Liver (tissue), 9 donors: ENCODE results near the gene GNB1L. TPM values are rescaled to one million over a fixed set of nuclear protein-coding genes. Genes with fewer than 3 reads are reported as not detected.

Experiments
- DNase-seq: peaks from one replicate; pipeline ENCODE4 v3.0.0-alpha.2; 2017; ENCODE audit warnings: low spot score
- H3K27ac ChIP-seq, 2 donors: one replicate each; pipeline ENCODE4 v1.7.0; 2013; ENCODE audit warnings: inconsistent platforms in 2 of 2, low read length in 2 of 2, control low read depth in 1 of 2, low read depth in 1 of 2, mild to moderate bottlenecking in 1 of 2
- H3K27me3 ChIP-seq, 4 donors: one replicate each; pipeline versions ENCODE4 v1.6.1 to v1.7.0; 2013; ENCODE audit warnings: low read length in 3 of 4, inconsistent platforms in 1 of 4, mild to moderate bottlenecking in 1 of 4, moderate library complexity in 1 of 4; ENCODE audit not compliant: control insufficient read depth in 4 of 4, insufficient read depth in 4 of 4
- H3K36me3 ChIP-seq, 4 donors: one replicate each; pipeline versions ENCODE4 v1.6.1 to v1.7.0; 2013; ENCODE audit warnings: low read length in 3 of 4, mild to moderate bottlenecking in 3 of 4, low read depth in 1 of 4, moderate library complexity in 1 of 4; ENCODE audit not compliant: control insufficient read depth in 4 of 4, insufficient read depth in 3 of 4
- H3K4me1 ChIP-seq, 4 donors: one replicate each; pipeline versions ENCODE4 v1.6.1 to v1.7.0; 2013; ENCODE audit warnings: low read length in 3 of 4, mild to moderate bottlenecking in 3 of 4, moderate library complexity in 1 of 4; ENCODE audit not compliant: control insufficient read depth in 4 of 4, insufficient read depth in 4 of 4
- H3K4me3 ChIP-seq, 3 donors: one replicate each; pipeline versions ENCODE4 v1.6.1 to v1.7.0; 2013; ENCODE audit warnings: low read length in 3 of 3, control low read depth in 1 of 3, low read depth in 1 of 3, mild to moderate bottlenecking in 1 of 3
- H3K9ac ChIP-seq, 2 donors: one replicate each; pipeline ENCODE4 v1.7.0; 2013; ENCODE audit warnings: low read length in 2 of 2, mild to moderate bottlenecking in 2 of 2, moderate library complexity in 2 of 2, control low read depth in 1 of 2, low read depth in 1 of 2
- H3K9me3 ChIP-seq, 4 donors: one replicate each; pipeline versions ENCODE4 v1.6.1 to v1.7.0; 2013; ENCODE audit warnings: low read length in 3 of 4; ENCODE audit not compliant: control insufficient read depth in 4 of 4
- ATF3 ChIP-seq: IDR thresholded peaks from 2 replicates; pipeline ENCODE4 v1.6.1; 2016; ENCODE audit warnings: antibody characterized with exemption
- CTCF ChIP-seq: fragments of 150-350 bp; IDR thresholded peaks from 2 replicates; pipeline ENCODE4 v1.5.1; 2017; ENCODE audit warnings: improper control_type of control experiment, low read depth, low read length; ENCODE audit not compliant: missing input control
- EGR1 ChIP-seq, 2 donors: IDR thresholded peaks; 2 replicates each; pipeline ENCODE4 v1.6.1; 2016 to 2018; ENCODE audit warnings: antibody characterized with exemption in 2 of 2, low read depth in 2 of 2
- FOXA1 ChIP-seq: IDR thresholded peaks from 2 replicates; pipeline ENCODE4 v1.6.1; 2016; ENCODE audit warnings: antibody characterized with exemption
- FOXA2 ChIP-seq: IDR thresholded peaks from 2 replicates; pipeline ENCODE4 v1.6.1; 2016; ENCODE audit warnings: antibody characterized with exemption
- GABPA ChIP-seq, 2 donors: IDR thresholded peaks in 1 of 2; conservative IDR thresholded peaks in 1 of 2; 2 replicates each; pipeline ENCODE4 v1.6.1; 2016; ENCODE audit warnings: antibody characterized with exemption in 2 of 2, mild to moderate bottlenecking in 1 of 2, moderate library complexity in 1 of 2
- HNF4G ChIP-seq: IDR thresholded peaks from 2 replicates; pipeline ENCODE4 v1.6.1; 2016; ENCODE audit warnings: antibody characterized with exemption
- JUND ChIP-seq, 2 donors: IDR thresholded peaks; 2 replicates each; pipeline ENCODE4 v1.6.1; 2016; ENCODE audit warnings: antibody characterized with exemption in 2 of 2
- MAX ChIP-seq: IDR thresholded peaks from 2 replicates; pipeline ENCODE4 v1.6.1; 2016; ENCODE audit warnings: antibody characterized with exemption
- RAD21 ChIP-seq, 2 donors: IDR thresholded peaks; 2 replicates each; pipeline ENCODE4 v1.6.1; 2016; ENCODE audit warnings: antibody characterized with exemption in 2 of 2, mild to moderate bottlenecking in 2 of 2
- REST ChIP-seq: IDR thresholded peaks from 2 replicates; pipeline ENCODE4 v1.6.1; 2016; ENCODE audit warnings: antibody characterized with exemption, mild to moderate bottlenecking
- RXRA ChIP-seq, 2 donors: IDR thresholded peaks; 2 replicates each; pipeline ENCODE4 v1.6.1; 2017 to 2018; ENCODE audit warnings: antibody characterized with exemption in 2 of 2, mild to moderate bottlenecking in 1 of 2
- SP1 ChIP-seq: IDR thresholded peaks from 2 replicates; pipeline ENCODE4 v1.6.1; 2018; ENCODE audit warnings: antibody characterized with exemption, mild to moderate bottlenecking
- TAF1 ChIP-seq: conservative IDR thresholded peaks from 2 replicates; pipeline ENCODE4 v1.6.1; 2016; ENCODE audit warnings: antibody characterized with exemption, mild to moderate bottlenecking
- YY1 ChIP-seq: IDR thresholded peaks from 2 replicates; pipeline ENCODE4 v1.6.1; 2016; ENCODE audit warnings: antibody characterized with exemption, mild to moderate bottlenecking
- ZBTB33 ChIP-seq: IDR thresholded peaks from 2 replicates; pipeline ENCODE4 v1.6.1; 2016; ENCODE audit warnings: antibody characterized with exemption
- WGBS: extraction: QIAGEN DNeasy Blood & Tissue Kit; methylation state at CpG from one replicate; pipeline ENCODE4 v1.1.7; 2013; 5-methylcytosine and 5-hydroxymethylcytosine counted together
- polyA plus RNA-seq, 2 donors: library from polyadenylated mRNA; stranded (reverse) in 1 of 2; unstranded in 1 of 2; fragments of 200-250 nt in 1 of 2; fragments of >200 nt in 1 of 2; fragmentation: Nextera tagmentation in 1 of 2; extraction: Ambion mirVana in 1 of 2; gene quantifications; one replicate each; pipeline versions ENCODE4 v1.2.1 to v1.2.3, GENCODE V29; 2013 to 2015
- total RNA-seq, 2 donors: library from RNA; depleted of rRNA; stranded (reverse); fragments of >200 nt; gene quantifications; one replicate each; pipeline ENCODE4 v1.2.3, GENCODE V29; 2014
- donor health status: healthy.
- donor health status: healthy.
- donor health status: healthy.
- donor health status: healthy.
- donor health status: healthy.

GNB1L gene
- total and polyA plus RNA-seq, 4 donors: 1.5 to 3.6 (median 1.9) TPM

GRCh38 chr22:19819208-19819910 is 35.3 kb downstream of the GNB1L start:
- Histone ChIP-seq H3K9ac (no peak overlapping the region), H3K27ac (no peak overlapping the region), H3K4me1 (peaks cover 2 to 23% (median 20%) of the 10 kb centered on the region in 4 donors), H3K4me3 (no peak overlapping the region), H3K27me3 (no peaks in the 10 kb centered on the region), H3K36me3 (no peaks in the 10 kb centered on the region), H3K9me3 (no peaks in the 10 kb centered on the region)
- no peak for DNase-seq
- TF ChIP-seq ZBTB33: no peak
- 97% methylated on average over 14 of the region's 14 CpGs for WGBS

GRCh38 chr22:19818324-19819207 is 36.1 kb downstream of the GNB1L start:
- peak; percentile 25 for DNase-seq

GRCh38 chr22:19816372-19817119 is 38.1 kb downstream of the GNB1L start:
- WGBS: 95% methylated on average over 14 of the region's 14 CpGs
- no peaks in the 10 kb centered on the region for H3K9me3 ChIP-seq
- TF ChIP-seq REST (no peak), YY1 (no peak), TAF1 (no peak), CTCF (no peak), ATF3 (no peak), FOXA1 (no peak), JUND (IDR thresholded peaks at IDR 0.05) (no peak), RAD21 (IDR thresholded peaks at IDR 0.05) (no peak), GABPA (IDR thresholded peaks at IDR 0.05 in 1 of 2, conservative IDR thresholded peaks at IDR 0.05 in 1 of 2) (no peak), FOXA2 (no peak), EGR1 (IDR thresholded peaks at IDR 0.05; ENCODE audit: low read depth in 2 of 2) (no peak), HNF4G (no peak)
- H3K4me3 ChIP-seq: no peak overlapping the region
- H3K27ac ChIP-seq: no peak overlapping the region
- no peaks in the 10 kb centered on the region for H3K27me3 ChIP-seq
- H3K4me1 ChIP-seq: no peaks in the 10 kb centered on the region
- H3K36me3 ChIP-seq: no peaks in the 10 kb centered on the region
- H3K9ac ChIP-seq: no peak overlapping the region
- no peak for DNase-seq

More at GRCh38 chr22:19818324-19819207, 36.1 kb downstream of the GNB1L start:
- Histone ChIP-seq H3K4me3 (no peak overlapping the region), H3K9me3 (no peaks in the 10 kb centered on the region), H3K9ac (no peak overlapping the region), H3K27me3 (no peaks in the 10 kb centered on the region), H3K4me1 (peaks cover 0 to 15% (median 14%) of the 10 kb centered on the region in 4 donors), H3K36me3 (no peaks in the 10 kb centered on the region), H3K27ac (no peak overlapping the region)
- TF ChIP-seq RXRA (IDR thresholded peaks at IDR 0.05): no peak
- no peak for TF ChIP-seq GABPA (IDR thresholded peaks at IDR 0.05 in 1 of 2, conservative IDR thresholded peaks at IDR 0.05 in 1 of 2)
- no peak for TF ChIP-seq SP1
- TF ChIP-seq FOXA2: no peak
- TF ChIP-seq MAX: no peak
- WGBS: 95% methylated on average over 17 of the region's 17 CpGs
